ENCODE measurements around the gene ANKS1A. TPM values are rescaled to one million over a fixed set of nuclear protein-coding genes. Genes with fewer than 3 reads are reported as not detected.

ANKS1A gene
- total RNA-seq, 1 experiment from 2014 or later: 35.0 TPM

DNA sequence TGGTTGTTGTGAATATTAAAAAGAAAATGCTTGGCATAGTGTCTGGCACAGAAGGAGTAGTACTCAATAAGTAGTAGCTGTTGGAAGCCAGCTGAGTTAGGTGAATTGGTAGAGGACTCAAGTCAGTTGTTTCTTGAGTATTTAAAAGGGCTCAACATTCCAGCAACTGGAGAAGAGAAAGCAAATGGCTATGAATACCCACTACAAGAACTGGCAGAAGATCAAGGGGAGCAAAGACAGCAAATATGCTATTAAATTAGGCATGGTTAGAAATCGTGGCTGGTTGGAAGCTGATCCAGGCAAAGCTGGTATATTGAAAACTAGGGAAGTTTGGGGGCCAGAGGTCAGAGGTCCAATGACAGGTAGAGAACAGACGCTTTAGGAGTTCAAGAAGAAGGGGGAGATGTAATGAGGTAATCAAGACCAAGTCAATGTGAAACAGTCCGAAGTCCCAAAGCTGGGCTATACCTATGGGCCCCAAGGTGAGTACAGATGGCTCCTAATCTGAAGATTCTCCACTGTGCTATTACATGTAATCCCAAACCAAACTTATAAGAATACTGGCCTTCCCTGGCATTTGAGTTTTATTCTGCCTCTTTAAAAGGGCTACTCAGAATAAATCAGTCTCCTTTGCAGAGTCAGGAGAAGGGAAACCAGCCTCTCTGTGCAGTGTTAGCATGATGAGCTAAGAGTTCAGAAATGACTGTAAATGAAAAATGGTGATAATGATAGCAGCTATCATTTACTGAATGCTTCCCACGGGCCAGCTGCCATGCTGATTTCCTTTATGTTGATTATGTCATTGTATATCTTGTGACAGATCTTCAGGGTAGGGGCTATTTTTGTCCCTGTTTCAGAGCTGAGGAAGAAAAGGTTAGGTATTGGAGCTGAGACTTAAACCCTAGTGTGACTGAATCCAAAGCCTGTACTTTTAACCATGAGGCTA, 122.3 kb downstream of the ANKS1A start:
- DNase-seq (ENCODE audit: low spot score) (no peak), ATAC-seq (no peak)
- Mint-ChIP-seq H3K4me1 (peaks cover 3% of the 10 kb centered on the region), H3K27ac (no peak overlapping the region), H3K4me3 (no peak overlapping the region), H3K9me3 (no peaks in the 10 kb centered on the region), H3K36me3 (no peaks in the 10 kb centered on the region), H3K27me3 (ENCODE audit: low read depth) (no peaks in the 10 kb centered on the region)
- CTCF ChIA-PET: interaction anchor here (2.1 kb wide), 1 partner anchor 129 kb away, joined by 5 read pairs; no protein-coding TSS in a partner anchor
- no peak for TF ChIP-seq KAT7 (CRISPR knock-in tag; IDR thresholded peaks at IDR 0.05; ENCODE audit: borderline replicate concordance)
- no peak for TF ChIP-seq ZNF121 (CRISPR knock-in tag; IDR thresholded peaks at IDR 0.05)
- TF ChIP-seq TEAD1 (CRISPR knock-in tag; IDR thresholded peaks at IDR 0.05): no peak
- TF ChIP-seq GRHL2 (CRISPR knock-in tag; IDR thresholded peaks at IDR 0.05; ENCODE audit: insufficient replicate concordance, severe bottlenecking): no peak
- no peak for TF ChIP-seq ZNF138 (CRISPR knock-in tag; conservative IDR thresholded peaks at IDR 0.05)
- no peak for TF ChIP-seq ZNF219 (CRISPR knock-in tag; IDR thresholded peaks at IDR 0.05; ENCODE audit: borderline replicate concordance)
- TF ChIP-seq, protein P1, sequence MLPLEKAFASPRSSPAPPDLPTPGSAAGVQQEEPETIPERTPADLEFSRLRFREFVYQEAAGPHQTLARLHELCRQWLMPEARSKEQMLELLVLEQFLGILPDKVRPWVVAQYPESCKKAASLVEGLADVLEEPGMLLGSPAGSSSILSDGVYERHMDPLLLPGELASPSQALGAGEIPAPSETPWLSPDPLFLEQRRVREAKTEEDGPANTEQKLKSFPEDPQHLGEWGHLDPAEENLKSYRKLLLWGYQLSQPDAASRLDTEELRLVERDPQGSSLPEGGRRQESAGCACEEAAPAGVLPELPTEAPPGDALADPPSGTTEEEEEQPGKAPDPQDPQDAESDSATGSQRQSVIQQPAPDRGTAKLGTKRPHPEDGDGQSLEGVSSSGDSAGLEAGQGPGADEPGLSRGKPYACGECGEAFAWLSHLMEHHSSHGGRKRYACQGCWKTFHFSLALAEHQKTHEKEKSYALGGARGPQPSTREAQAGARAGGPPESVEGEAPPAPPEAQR (CRISPR knock-in tag; IDR thresholded peaks at IDR 0.05): no peak
- TF ChIP-seq TEAD4 (CRISPR knock-in tag; IDR thresholded peaks at IDR 0.05): no peak
- no peak for TF ChIP-seq NR1H2 (CRISPR knock-in tag; IDR thresholded peaks at IDR 0.05)
- TF ChIP-seq, protein P2, sequence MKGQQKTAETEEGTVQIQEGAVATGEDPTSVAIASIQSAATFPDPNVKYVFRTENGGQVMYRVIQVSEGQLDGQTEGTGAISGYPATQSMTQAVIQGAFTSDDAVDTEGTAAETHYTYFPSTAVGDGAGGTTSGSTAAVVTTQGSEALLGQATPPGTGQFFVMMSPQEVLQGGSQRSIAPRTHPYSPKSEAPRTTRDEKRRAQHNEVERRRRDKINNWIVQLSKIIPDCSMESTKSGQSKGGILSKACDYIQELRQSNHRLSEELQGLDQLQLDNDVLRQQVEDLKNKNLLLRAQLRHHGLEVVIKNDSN (CRISPR knock-in tag; IDR thresholded peaks at IDR 0.05): no peak
- TF ChIP-seq, protein P3, sequence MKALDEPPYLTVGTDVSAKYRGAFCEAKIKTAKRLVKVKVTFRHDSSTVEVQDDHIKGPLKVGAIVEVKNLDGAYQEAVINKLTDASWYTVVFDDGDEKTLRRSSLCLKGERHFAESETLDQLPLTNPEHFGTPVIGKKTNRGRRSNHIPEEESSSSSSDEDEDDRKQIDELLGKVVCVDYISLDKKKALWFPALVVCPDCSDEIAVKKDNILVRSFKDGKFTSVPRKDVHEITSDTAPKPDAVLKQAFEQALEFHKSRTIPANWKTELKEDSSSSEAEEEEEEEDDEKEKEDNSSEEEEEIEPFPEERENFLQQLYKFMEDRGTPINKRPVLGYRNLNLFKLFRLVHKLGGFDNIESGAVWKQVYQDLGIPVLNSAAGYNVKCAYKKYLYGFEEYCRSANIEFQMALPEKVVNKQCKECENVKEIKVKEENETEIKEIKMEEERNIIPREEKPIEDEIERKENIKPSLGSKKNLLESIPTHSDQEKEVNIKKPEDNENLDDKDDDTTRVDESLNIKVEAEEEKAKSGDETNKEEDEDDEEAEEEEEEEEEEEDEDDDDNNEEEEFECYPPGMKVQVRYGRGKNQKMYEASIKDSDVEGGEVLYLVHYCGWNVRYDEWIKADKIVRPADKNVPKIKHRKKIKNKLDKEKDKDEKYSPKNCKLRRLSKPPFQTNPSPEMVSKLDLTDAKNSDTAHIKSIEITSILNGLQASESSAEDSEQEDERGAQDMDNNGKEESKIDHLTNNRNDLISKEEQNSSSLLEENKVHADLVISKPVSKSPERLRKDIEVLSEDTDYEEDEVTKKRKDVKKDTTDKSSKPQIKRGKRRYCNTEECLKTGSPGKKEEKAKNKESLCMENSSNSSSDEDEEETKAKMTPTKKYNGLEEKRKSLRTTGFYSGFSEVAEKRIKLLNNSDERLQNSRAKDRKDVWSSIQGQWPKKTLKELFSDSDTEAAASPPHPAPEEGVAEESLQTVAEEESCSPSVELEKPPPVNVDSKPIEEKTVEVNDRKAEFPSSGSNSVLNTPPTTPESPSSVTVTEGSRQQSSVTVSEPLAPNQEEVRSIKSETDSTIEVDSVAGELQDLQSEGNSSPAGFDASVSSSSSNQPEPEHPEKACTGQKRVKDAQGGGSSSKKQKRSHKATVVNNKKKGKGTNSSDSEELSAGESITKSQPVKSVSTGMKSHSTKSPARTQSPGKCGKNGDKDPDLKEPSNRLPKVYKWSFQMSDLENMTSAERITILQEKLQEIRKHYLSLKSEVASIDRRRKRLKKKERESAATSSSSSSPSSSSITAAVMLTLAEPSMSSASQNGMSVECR (CRISPR knock-in tag; IDR thresholded peaks at IDR 0.05; ENCODE audit: borderline replicate concordance): no peak
- no peak for TF ChIP-seq CREB1 (CRISPR knock-in tag; IDR thresholded peaks at IDR 0.05)
- TF ChIP-seq, protein P4, sequence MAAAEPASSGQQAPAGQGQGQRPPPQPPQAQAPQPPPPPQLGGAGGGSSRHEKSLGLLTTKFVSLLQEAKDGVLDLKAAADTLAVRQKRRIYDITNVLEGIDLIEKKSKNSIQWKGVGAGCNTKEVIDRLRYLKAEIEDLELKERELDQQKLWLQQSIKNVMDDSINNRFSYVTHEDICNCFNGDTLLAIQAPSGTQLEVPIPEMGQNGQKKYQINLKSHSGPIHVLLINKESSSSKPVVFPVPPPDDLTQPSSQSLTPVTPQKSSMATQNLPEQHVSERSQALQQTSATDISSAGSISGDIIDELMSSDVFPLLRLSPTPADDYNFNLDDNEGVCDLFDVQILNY (CRISPR knock-in tag; IDR thresholded peaks at IDR 0.05): no peak
- no peak for TF ChIP-seq RORB (CRISPR knock-in tag; IDR thresholded peaks at IDR 0.05)
- no peak for TF ChIP-seq MXD4 (CRISPR knock-in tag; IDR thresholded peaks at IDR 0.05; ENCODE audit: borderline replicate concordance)
- no peak for TF ChIP-seq CBFB (CRISPR knock-in tag; IDR thresholded peaks at IDR 0.05; ENCODE audit: low read depth)
- TF ChIP-seq, protein P5, sequence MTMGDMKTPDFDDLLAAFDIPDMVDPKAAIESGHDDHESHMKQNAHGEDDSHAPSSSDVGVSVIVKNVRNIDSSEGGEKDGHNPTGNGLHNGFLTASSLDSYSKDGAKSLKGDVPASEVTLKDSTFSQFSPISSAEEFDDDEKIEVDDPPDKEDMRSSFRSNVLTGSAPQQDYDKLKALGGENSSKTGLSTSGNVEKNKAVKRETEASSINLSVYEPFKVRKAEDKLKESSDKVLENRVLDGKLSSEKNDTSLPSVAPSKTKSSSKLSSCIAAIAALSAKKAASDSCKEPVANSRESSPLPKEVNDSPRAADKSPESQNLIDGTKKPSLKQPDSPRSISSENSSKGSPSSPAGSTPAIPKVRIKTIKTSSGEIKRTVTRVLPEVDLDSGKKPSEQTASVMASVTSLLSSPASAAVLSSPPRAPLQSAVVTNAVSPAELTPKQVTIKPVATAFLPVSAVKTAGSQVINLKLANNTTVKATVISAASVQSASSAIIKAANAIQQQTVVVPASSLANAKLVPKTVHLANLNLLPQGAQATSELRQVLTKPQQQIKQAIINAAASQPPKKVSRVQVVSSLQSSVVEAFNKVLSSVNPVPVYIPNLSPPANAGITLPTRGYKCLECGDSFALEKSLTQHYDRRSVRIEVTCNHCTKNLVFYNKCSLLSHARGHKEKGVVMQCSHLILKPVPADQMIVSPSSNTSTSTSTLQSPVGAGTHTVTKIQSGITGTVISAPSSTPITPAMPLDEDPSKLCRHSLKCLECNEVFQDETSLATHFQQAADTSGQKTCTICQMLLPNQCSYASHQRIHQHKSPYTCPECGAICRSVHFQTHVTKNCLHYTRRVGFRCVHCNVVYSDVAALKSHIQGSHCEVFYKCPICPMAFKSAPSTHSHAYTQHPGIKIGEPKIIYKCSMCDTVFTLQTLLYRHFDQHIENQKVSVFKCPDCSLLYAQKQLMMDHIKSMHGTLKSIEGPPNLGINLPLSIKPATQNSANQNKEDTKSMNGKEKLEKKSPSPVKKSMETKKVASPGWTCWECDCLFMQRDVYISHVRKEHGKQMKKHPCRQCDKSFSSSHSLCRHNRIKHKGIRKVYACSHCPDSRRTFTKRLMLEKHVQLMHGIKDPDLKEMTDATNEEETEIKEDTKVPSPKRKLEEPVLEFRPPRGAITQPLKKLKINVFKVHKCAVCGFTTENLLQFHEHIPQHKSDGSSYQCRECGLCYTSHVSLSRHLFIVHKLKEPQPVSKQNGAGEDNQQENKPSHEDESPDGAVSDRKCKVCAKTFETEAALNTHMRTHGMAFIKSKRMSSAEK (CRISPR knock-in tag; IDR thresholded peaks at IDR 0.05; ENCODE audit: borderline replicate concordance): no peak
- POLR2A ChIA-PET: interaction anchor here (1.0 kb wide), 1 partner anchor 24 kb away, joined by 3 read pairs; no protein-coding TSS in a partner anchor

All from WTC11 (cell line).